ENCODE measurements around the gene PTPRM. TPM values are rescaled to one million over a fixed set of nuclear protein-coding genes. Genes with fewer than 3 reads are reported as not detected.

Gene PTPRM
- total RNA-seq, 1 experiment from 2014 or later: 42.3 TPM

DNA sequence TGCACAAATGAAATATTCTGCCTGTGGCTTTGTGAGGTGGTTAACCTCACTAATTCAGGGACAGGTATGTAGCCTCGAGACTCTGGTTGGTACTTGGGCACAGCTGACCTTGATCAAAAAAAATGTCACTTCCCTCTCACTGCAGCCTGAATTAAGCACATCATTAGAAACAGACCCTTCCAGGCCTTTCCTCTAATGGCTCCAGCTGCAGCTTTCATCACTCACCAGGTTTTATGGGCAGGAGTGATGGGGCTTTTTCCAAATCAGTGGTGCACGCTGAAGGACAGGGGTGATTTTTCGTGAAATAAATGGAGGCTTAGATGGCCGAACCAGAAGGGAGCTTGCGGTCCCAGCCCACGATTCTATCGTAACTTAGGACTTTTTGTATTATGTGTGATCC is 829.1 kb downstream of the PTPRM start:
- no peaks in the 10 kb centered on the region for H3K36me3 Mint-ChIP-seq (ENCODE audit: insufficient read depth, unreplicated experiment)
- no peaks in the 10 kb centered on the region for H3K9me3 Mint-ChIP-seq (ENCODE audit: low read depth, unreplicated experiment)
- no TSS peak for BruUV-seq (replicated peaks)
- H3K4me3 Mint-ChIP-seq (ENCODE audit: low read depth, unreplicated experiment): no peak overlapping the region
- CTCF ChIA-PET: no interaction called here
- no peak for DNase-seq
- H3K4me1 Mint-ChIP-seq (ENCODE audit: low read depth, unreplicated experiment): no peaks in the 10 kb centered on the region
- H3K27me3 Mint-ChIP-seq (ENCODE audit: unreplicated experiment): no peaks in the 10 kb centered on the region
- no peak for TF ChIP-seq CTCF (IDR thresholded peaks at IDR 0.05; ENCODE audit: unreplicated experiment)
- intact Hi-C loops (cut with micrococcal nuclease; ENCODE audit: unreplicated experiment): no loop called here
- H3K27ac Mint-ChIP-seq (ENCODE audit: unreplicated experiment): no peak overlapping the region

GRCh38 chr18:8397034-8397433 is 829.9 kb downstream of the PTPRM start:
- BruUV-seq (replicated peaks): no TSS peak
- H3K36me3 Mint-ChIP-seq (ENCODE audit: insufficient read depth, unreplicated experiment): no peaks in the 10 kb centered on the region
- no peaks in the 10 kb centered on the region for H3K4me1 Mint-ChIP-seq (ENCODE audit: low read depth, unreplicated experiment)
- intact Hi-C loops (cut with micrococcal nuclease; ENCODE audit: unreplicated experiment): no loop called here
- H3K27me3 Mint-ChIP-seq (ENCODE audit: unreplicated experiment): no peaks in the 10 kb centered on the region
- H3K9me3 Mint-ChIP-seq (ENCODE audit: low read depth, unreplicated experiment): no peaks in the 10 kb centered on the region
- no peak for TF ChIP-seq CTCF (IDR thresholded peaks at IDR 0.05; ENCODE audit: unreplicated experiment)
- H3K4me3 Mint-ChIP-seq (ENCODE audit: low read depth, unreplicated experiment): no peak overlapping the region
- CTCF ChIA-PET: no interaction called here
- no peak overlapping the region for H3K27ac Mint-ChIP-seq (ENCODE audit: unreplicated experiment)
- DNase-seq: no peak

DNA sequence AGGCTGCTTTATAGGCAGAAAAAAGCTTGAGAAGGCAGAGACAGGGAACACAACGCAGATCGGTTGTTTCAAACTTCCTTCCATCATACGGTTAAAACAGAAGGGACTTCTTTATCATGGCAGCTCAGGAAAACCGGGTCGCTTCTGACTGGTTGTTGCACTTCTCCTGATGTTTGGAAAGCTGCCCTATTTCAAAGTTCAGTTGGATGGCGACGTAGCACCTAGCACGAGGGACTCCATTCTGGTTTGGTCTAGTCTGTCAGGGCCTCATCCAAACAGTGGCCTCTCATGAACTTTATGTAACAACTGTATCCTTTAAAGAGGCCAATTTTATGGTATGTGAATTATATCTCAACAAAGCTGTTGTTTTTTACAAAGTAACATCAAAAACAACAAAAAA is 832.0 kb downstream of the PTPRM start:
- Mint-ChIP-seq H3K4me3 (ENCODE audit: low read depth, unreplicated experiment) (no peak overlapping the region), H3K9me3 (ENCODE audit: low read depth, unreplicated experiment) (no peaks in the 10 kb centered on the region), H3K27ac (ENCODE audit: unreplicated experiment) (no peak overlapping the region), H3K4me1 (ENCODE audit: low read depth, unreplicated experiment) (no peaks in the 10 kb centered on the region), H3K27me3 (ENCODE audit: unreplicated experiment) (no peaks in the 10 kb centered on the region), H3K36me3 (ENCODE audit: insufficient read depth, unreplicated experiment) (no peaks in the 10 kb centered on the region)
- CTCF ChIA-PET: no interaction called here
- no TSS peak for BruUV-seq (replicated peaks)
- intact Hi-C loops (cut with micrococcal nuclease; ENCODE audit: unreplicated experiment): no loop called here
- TF ChIP-seq CTCF (IDR thresholded peaks at IDR 0.05; ENCODE audit: unreplicated experiment): no peak
- no peak for DNase-seq

DNA sequence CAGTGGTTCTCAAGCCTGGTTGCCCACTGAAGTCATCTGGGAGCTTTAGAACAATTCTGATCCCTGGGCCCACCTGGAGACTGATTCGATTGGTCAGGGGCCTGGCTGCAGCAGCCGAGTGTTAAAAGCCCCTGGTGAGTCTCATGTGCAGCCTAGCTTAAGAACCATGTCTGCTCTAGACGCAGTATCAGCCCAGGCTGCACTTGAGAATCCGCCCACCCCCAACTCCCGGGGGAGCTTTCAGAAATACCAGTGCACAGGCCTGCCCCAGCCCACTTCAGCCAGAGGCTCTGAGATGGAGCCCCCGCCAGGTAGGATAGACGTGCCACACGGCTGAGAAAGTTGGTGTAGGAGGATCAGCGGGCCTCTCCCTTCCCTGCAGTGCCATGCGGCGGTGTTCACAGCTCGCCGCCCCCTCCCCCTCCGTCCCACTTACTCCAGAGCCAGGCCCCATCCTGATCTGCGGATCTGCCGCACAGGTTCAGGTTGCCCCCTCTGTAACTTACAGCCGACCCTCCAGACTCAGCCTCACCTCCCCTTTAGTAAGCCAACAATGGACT is 833.2 kb downstream of the PTPRM start:
- no peak for DNase-seq
- H3K4me3 Mint-ChIP-seq (ENCODE audit: low read depth, unreplicated experiment): no peak overlapping the region
- no peaks in the 10 kb centered on the region for H3K27me3 Mint-ChIP-seq (ENCODE audit: unreplicated experiment)
- H3K36me3 Mint-ChIP-seq (ENCODE audit: insufficient read depth, unreplicated experiment): no peaks in the 10 kb centered on the region
- no peaks in the 10 kb centered on the region for H3K9me3 Mint-ChIP-seq (ENCODE audit: low read depth, unreplicated experiment)
- no TSS peak for BruUV-seq (replicated peaks)
- intact Hi-C loops (cut with micrococcal nuclease; ENCODE audit: unreplicated experiment): no loop called here
- CTCF ChIA-PET: no interaction called here
- no peak overlapping the region for H3K27ac Mint-ChIP-seq (ENCODE audit: unreplicated experiment)
- H3K4me1 Mint-ChIP-seq (ENCODE audit: low read depth, unreplicated experiment): no peaks in the 10 kb centered on the region
- no peak for TF ChIP-seq CTCF (IDR thresholded peaks at IDR 0.05; ENCODE audit: unreplicated experiment)

Measured in Calu3 (cell line).